Activated CD8-positive, alpha-beta memory T cell treated with anti-CD3 and anti-CD28 coated beads for 36 hours (primary cell): ENCODE measurements around the gene ANAPC1. TPM values are rescaled to one million over a fixed set of nuclear protein-coding genes. Genes with fewer than 3 reads are reported as not detected.
"Not testable (repeated sequence)": the region's sequence is repeated elsewhere in the genome, so short reads cannot be mapped to it uniquely, and the experiment has no call there.

Experiments used
- CTCF ChIA-PET: fragments of 350-600 bp; sonication (Branson Sonifier 250); formaldehyde crosslinking; loops from one replicate; lab custom pipeline; 2021; ENCODE audit warnings: antibody characterized with exemption; lab: Charles Lee
- POLR2A ChIA-PET: fragments of 350-600 bp; sonication (Branson Sonifier 250); formaldehyde crosslinking; loops from one replicate; lab custom pipeline; 2021; ENCODE audit warnings: antibody characterized with exemption; lab: Charles Lee
- total RNA-seq, 2 experiments: library from RNA; stranded (reverse); gene quantifications; one replicate each; pipeline ENCODE4 v1.2.3, GENCODE V29; 2021

Gene ANAPC1, protein sequence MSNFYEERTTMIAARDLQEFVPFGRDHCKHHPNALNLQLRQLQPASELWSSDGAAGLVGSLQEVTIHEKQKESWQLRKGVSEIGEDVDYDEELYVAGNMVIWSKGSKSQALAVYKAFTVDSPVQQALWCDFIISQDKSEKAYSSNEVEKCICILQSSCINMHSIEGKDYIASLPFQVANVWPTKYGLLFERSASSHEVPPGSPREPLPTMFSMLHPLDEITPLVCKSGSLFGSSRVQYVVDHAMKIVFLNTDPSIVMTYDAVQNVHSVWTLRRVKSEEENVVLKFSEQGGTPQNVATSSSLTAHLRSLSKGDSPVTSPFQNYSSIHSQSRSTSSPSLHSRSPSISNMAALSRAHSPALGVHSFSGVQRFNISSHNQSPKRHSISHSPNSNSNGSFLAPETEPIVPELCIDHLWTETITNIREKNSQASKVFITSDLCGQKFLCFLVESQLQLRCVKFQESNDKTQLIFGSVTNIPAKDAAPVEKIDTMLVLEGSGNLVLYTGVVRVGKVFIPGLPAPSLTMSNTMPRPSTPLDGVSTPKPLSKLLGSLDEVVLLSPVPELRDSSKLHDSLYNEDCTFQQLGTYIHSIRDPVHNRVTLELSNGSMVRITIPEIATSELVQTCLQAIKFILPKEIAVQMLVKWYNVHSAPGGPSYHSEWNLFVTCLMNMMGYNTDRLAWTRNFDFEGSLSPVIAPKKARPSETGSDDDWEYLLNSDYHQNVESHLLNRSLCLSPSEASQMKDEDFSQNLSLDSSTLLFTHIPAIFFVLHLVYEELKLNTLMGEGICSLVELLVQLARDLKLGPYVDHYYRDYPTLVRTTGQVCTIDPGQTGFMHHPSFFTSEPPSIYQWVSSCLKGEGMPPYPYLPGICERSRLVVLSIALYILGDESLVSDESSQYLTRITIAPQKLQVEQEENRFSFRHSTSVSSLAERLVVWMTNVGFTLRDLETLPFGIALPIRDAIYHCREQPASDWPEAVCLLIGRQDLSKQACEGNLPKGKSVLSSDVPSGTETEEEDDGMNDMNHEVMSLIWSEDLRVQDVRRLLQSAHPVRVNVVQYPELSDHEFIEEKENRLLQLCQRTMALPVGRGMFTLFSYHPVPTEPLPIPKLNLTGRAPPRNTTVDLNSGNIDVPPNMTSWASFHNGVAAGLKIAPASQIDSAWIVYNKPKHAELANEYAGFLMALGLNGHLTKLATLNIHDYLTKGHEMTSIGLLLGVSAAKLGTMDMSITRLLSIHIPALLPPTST (N-terminal part only)
- total RNA-seq, result 100 to 1,000 TPM; 137 to 146 TPM

DNA sequence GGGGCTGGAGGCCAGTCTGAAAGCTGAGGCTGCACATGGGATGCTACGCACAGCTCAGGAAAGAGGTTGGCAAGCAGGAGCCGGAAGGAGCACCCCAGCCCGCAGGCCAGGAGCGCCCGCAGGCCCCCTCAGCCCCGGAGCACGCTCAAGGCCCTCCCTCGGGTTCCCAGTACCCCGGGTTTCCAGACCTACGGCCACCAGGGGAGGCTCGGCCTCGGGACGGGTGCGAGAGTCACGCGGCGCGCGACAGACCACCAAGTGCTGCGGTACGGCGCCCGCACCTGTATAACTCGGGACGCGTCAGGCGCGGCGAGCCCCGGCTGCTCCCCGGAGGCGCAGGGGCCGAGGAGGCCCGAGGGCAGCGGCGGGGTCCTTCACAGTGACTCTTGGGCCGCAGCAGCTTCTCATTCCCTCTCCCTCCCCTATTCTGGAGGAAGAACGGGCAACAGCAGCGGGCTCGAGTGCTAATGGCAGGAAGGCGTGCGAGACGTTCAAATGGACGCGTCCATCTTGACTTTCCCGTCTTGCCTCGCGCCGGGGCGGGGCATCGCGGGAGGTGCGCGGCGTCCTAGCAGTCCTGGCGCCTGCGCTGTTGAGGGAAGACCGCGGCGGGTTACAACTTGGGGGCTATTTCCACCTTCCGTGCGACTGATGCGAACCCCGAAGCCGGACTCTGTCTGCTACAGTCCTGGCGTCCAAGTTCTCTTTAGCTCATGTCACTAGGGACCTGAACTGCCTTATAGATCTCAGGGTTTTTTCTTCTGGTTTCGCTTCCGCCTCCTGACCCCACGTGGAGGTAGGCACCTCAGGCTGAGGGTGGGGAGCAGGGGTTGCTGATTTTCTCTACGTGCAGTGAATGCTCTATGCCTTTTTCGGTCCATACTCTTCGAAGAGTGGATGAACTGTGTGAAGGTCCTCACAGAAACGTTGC is at the start of gene ANAPC1:
ANAPC1 (minus strand) TSS at position 533 of the 931 bp plus-strand sequence. CDS start 3,368 bp downstream, outside the sequence.
- CTCF ChIA-PET, result interaction anchor here (0.6 to 1.6 kb wide), 4 partner anchors 14 to 167 kb away, joined by 3 to 6 read pairs (median 4); no protein-coding TSS in a partner anchor
- POLR2A ChIA-PET, result interaction anchor here (0.6 to 2.3 kb wide), 3 partner anchors 171 to 840 kb away, joined by 4 to 9 read pairs (median 6); partner anchors contain the start of gene TMEM87B

DNA sequence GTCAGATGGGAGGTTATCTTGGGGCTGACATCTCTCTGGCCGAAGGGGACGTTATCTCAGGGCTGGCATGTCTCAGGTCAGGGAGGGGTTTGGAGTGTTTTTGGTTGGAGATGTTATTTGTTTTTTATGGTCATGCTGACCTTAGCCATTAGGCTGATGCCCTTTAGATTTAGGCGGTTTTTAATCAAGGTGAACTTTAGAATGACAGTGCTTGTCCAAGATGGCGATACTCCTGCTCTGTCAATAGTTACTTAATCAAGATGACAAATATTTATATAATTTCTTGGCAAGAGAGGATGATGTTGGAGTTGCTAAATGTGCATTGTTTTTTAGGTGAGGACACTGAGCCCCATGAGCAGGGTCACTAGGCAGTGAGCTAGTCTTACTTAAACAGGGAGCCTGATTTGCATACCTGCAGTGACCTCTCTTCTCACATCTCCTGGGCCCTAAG is 48.9 kb upstream of the ANAPC1 start:
- ChIA-PET POLR2A (no interaction called here), CTCF (no interaction called here)

DNA sequence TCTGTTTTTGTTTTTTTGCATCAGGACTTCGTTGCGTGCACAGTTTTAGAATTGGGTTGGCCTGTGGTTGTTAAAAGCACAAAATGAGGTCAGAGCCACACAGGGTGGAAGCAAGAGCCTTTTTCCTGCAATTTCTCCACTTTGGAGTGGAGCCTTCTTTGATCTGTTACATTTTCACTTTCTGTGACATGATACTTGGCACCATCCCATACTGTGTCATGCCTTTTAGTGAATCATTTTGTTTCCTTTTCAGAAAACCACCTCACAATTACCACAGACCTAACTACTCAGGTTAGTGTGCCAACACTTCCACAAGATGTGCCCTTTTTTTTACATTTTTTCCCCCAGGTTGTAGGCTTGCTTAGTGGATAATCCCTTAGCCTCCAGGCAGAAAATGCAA is 46.9 kb upstream of the ANAPC1 start:
- ChIA-PET CTCF (no interaction called here), POLR2A (no interaction called here)

DNA sequence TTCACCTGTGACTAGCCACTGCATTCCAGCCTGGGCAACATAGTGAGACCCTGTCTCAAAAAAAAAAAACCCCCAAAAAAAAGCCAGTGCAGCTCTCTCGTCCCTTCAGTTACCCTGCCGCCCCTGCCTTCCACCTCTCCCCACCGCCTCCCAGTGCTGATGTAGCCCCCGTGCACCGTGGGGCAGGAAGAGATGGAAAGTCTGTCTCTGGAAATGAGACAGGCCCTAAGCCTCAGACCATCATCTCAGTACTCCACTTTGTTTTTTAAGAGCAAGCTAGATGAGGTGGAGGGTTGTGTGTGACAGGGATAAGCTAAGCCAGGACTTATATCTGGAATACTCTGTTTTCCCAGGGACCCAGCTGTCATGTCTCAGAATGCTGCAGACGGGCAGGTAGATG is 46.4 kb upstream of the ANAPC1 start:
- CTCF ChIA-PET, result no interaction called here
- POLR2A ChIA-PET, result no interaction called here

DNA sequence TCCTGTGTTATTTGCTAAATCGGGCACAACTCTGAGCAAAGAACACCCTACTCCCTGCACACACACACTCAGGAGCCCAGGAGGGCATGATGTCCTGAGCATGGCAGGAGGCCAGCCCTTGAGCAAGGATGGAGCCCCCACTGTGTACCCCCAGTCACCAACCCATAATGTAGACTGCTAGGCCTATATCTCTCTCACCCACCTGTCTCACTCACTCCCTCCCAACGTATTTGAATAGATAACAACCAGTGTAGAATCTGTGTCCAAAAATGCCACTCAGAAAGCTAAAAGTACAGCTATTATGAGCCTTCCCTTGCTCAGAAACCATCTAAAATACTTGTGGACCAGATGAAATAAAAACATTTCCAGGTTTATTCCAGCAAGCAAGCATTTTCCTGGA is 43.7 kb upstream of the ANAPC1 start:
- ChIA-PET CTCF (no interaction called here), POLR2A (no interaction called here)

DNA sequence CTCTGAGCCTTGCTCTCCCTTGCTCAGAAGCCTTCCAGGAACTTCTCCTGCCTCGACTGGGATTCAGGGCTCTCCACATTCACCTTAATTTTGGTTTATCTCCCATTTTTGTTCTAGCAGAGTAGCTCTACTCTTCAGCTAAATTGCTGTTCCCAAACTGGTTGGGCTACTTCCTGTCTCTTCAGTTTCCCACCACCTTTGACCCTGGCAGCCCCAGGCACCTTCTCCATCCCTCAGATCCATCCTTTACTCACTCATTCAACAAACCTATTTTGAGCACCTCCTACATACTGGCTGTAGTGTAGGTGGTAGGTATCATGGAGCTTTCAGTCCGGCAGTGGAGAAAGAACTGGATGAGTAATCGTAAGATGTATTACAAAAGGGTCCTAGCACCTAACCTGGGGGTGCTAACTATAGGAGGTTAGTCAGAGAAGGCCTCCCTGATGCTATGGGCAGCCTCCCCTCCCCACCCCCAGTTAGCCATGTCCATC is 40.7 kb upstream of the ANAPC1 start:
- POLR2A ChIA-PET, result no interaction called here
- CTCF ChIA-PET, result no interaction called here

DNA sequence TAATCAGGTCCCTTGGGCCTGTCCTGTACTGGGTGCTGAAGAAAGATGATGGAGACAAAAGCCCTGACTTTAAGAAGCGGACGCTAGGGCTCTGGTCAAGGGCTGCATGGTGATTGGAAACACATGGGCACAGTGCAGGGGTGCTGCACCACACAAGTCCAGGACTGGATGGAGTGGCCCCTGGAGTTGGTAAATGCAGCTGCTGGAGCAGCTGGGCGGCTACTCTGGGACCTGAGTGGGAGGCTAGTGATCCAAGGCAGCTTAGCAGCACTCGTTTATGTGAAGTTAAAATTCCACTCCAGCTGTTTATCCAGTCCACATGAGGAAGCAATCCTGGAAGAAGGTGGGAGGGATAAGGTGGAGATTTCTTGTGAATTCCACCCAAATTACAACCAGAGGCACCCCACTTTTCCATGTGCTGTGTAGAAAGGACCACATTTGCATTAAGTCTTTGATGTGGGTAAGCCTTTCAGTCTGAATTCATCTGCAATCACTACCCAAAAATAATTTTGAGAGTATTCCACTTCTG is 39.3 kb upstream of the ANAPC1 start:
- POLR2A ChIA-PET, result no interaction called here
- CTCF ChIA-PET, result no interaction called here

DNA sequence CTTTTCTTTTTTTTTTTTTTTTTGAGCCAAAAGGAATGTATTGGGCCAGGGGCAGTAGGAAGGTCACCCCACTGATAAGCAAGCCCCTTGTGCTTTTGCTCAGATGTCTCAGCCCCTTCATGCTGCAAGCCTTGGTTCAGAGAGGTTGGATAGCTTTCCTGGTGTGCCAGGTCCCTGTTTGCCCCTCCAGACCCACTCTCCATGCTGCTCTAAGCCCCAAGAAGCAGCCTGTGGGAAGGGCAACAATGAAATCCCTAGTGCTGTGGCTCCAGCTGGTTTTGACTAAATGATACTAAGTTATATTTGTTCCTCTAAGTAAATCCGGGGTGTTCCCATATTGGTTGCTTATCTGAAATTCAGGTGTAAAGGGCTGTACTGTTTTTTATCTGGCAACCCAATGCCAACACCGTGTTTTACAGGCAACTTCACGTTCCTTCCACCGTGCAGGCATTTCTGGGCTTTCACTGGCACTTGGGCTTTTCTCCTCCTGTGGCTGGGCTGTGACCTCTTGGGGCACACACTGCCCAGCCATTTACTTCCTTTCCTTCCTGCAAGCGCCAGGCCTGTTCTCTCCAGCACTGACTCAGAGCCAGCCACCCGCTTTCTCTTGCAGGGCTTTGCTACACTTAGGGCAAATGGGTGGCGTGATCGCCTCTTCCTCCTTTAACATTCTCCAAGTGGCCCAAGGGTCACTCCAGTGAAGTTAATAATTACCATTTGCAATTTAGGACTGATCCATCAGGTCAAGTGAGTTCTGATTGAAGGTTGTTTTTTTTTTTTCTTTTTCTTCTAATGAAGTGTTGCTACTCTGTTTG is 36.0 kb upstream of the ANAPC1 start:
- POLR2A ChIA-PET, result no interaction called here
- CTCF ChIA-PET, result no interaction called here

DNA sequence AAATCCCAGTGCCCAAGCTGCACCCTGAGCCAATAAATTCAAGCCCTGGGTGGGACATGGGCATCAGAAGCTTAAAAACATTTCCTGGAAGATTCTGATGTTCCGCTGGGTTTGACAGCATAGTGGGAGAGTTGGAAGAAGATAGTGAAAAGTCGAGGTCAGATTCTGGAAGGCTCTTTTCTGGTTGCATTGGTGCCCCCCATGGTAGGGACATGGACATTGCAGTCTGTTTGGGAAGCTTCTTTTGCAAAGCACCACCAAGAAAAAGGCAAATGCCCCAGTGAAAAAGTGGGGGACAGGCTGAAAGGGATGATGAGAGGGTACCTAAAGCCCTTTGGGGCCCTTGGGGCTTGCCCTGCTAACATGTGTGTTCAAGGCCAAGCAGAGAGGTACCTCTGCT is 35.4 kb upstream of the ANAPC1 start:
- ChIA-PET POLR2A (interaction anchor here (0.6 kb wide), 1 partner anchor 514 kb away, joined by 3 read pairs; the partner anchor contains the start of gene RGPD8), CTCF (no interaction called here)

DNA sequence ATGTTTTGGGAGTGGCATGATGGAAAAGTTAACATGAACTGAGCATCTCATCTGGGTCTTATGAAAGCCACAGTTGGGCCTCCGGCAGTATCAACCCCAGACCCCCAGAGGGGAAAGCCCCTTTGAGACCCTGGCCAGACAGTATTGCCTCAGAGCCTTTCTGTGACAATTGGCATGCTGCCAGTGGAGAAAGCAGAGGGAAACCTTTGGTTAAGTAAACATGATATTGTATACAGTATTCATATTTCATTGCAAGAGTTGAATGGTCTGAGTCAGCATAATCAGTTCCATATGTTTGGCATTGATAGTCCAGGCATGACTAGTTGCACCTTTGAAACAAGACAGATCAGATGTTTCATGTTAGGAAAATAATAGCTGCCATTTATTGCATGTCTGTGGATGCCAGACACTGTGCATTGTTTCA is 34.4 kb upstream of the ANAPC1 start:
- CTCF ChIA-PET, result interaction anchor here (0.7 kb wide), 1 partner anchor 22 kb away, joined by 3 read pairs; no protein-coding TSS in a partner anchor
- POLR2A ChIA-PET, result interaction anchor here (0.7 kb wide), 2 partner anchors 346 to 862 kb away, joined by 3 read pairs; no protein-coding TSS in a partner anchor

DNA sequence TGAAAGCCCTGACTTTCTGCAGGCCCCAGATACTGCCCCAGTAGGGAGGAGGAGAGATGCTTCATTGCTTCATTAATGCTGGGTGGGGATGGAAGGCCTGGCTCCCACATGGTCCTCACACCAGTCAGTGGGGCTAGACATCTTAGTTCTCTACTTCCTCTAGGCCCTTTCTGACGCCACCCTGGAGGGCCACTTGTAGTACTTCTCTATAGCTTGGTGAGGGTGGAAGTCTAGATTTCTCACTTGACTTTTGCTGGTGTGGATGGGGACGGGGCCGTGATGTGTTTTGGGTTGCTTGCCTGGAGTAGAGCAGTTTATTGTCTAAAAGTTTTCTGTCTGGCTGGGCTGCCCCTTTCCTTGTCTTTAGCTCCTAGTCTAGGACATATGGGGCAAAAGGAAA is 33.1 kb upstream of the ANAPC1 start:
- ChIA-PET POLR2A (interaction anchor here (0.7 kb wide), 1 partner anchor 8 kb away, joined by 3 read pairs; no protein-coding TSS in a partner anchor), CTCF (no interaction called here)

DNA sequence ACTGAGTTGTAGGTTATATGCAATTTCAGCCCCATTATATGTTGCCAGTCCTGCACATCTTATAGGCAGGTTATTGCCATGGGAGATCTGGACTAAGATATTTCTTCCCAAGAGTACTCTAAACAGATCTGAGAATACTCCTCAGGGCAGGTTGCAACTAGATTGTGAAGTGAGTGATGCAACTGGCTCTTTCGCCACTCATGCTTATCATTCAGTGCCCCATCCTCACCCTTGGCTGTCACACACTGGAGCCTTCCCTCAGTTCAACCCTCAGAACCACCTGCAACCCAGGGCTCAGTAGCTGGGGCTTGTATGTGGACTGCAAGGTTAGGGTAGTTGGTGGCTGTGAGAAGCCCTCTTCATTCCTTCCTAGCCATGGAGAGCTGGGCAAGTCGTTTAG is 28.6 kb upstream of the ANAPC1 start:
- CTCF ChIA-PET, result no interaction called here
- POLR2A ChIA-PET, result no interaction called here

DNA sequence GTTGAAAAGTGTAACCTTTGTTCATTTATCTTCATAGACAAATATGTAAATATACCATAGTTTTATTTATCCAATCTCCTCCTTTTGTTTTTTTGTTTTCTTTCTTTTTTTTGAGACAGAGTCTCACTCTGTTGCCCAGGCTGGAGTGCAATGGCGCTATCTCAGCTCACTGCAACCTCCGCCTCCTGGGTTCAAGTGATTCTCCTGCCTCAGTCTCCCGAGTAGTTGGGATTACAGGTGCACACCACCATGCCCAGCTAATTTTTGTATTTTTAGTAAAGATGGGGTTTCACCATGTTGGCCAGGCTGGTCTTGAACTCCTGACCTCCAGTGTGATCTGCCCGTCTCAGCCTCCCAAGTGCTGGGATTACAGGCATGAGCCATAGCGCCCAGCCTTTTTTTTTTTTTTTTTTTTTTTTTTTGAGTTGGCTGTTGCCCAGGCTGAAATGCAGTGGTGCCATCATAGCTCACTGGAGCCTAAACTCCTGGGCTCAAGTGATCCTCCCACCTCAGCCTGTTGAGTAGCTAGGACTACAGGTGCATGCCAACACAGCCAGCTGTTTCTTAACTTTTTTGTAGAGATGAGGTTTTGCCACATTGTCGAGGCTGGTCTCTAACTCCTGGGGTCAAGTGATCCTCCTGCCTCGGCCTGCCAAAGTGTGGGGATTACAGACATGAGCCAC is 27.4 kb upstream of the ANAPC1 start:
- POLR2A ChIA-PET, CTCF ChIA-PET: not testable (repeated sequence)

DNA sequence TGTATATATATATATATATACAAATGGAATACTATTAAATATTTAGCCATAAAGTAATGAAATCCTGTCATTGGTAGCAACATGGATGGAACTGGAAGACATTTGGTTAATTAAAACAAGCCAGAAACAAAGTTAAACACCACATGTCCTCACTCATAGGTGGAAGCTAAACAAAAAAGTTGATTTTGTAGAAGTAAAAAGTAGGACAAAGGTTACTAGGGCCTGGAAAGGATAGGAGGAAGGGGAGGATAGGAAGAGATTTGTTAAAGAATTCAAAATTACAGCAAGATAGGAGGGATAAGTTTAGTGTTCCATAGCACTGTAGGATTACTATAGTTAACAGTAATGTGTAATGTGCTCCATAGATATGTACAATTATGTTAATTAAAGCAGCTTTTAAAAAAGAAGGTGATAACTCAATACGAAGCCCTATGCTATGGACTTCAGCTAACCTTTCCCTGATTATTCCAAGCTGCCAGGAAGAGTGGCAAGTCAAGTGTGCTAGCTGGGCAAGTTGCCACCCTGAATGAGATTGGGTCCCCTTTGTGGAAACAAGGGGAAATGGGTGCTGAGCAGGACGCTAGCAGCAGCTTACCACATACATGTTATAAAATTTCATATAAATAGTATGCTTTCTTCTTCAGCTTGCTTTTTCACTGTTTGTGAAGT is 26.8 kb upstream of the ANAPC1 start:
- ChIA-PET CTCF (no interaction called here), POLR2A (no interaction called here)

DNA sequence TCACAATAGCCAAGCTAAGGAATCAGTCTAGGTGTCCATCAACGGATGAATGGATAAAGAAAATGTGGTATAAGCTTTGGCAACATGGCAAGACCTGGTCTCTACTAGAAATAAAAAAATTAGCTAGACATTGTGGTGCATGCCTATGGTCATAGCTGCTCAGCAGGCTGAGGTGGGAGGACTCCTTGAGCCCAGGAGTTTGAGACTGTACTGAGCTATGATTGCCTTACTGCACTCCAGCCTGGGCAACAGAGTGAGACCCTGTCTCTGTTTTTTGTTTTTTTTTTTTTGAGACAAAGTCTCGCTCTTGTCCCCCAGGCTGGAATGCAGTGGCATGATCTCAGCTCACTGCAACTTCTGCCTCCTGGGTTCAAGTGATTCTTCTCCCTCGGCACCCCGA is 26.0 kb upstream of the ANAPC1 start:
- POLR2A ChIA-PET, CTCF ChIA-PET: not testable (repeated sequence)

DNA sequence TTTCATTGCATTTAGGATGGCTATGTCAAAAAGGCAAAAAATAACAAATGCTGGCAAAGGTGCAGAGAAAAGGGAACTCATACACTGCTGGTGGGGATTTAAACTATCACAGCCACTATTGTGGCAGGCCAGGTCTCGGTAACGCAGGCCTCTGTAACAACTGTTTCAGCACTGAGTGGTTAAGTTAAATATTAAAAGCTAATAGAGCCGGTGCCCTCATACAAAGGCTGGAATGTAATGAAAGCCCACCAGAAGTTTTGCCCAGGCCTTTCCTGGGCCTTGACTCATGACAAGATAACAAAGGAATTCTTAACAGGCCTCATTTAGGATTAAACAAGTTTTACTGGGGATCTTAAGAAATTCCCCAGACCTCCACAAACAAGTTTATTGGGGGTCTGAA is 25.1 kb upstream of the ANAPC1 start:
- POLR2A ChIA-PET, result interaction anchor here (0.6 kb wide), 1 partner anchor 8 kb away, joined by 3 read pairs; no protein-coding TSS in a partner anchor
- CTCF ChIA-PET, result interaction anchor here (0.6 kb wide), 1 partner anchor 111 kb away, joined by 4 read pairs; no protein-coding TSS in a partner anchor
